HEK293 (cell line): ENCODE results near the gene WNT8B.
A peak's percentile ranks its signal among the peaks of the same experiment; 100 is the strongest.

ENCODE experiments used
- ATF2 ChIP-seq: fragments of 450-650 bp; formaldehyde crosslinking; IDR thresholded peaks from 2 replicates; pipeline ENCODE4 v1.5.1; 2016; ENCODE audit warnings: missing biosample characterization, missing genetic modification characterization, low read depth
- CTCF ChIP-seq: fragments of 450-650 bp; formaldehyde crosslinking; IDR thresholded peaks from 2 replicates; pipeline ENCODE4 v1.5.1; 2016; ENCODE audit warnings: missing biosample characterization, missing genetic modification characterization
- KLF17 ChIP-seq: fragments of 450-650 bp; formaldehyde crosslinking; IDR thresholded peaks from 2 replicates; pipeline ENCODE4 v1.5.1; 2016; ENCODE audit warnings: missing biosample characterization, missing genetic modification characterization
- SP2 ChIP-seq: fragments of 450-650 bp; formaldehyde crosslinking; IDR thresholded peaks from 2 replicates; pipeline ENCODE4 v1.5.1; 2016; ENCODE audit warnings: missing biosample characterization, missing genetic modification characterization
- YY1 ChIP-seq: fragments of 450-650 bp; formaldehyde crosslinking; IDR thresholded peaks from 2 replicates; pipeline ENCODE4 v1.5.1; 2018; ENCODE audit warnings: missing biosample characterization, missing genetic modification characterization
- ZNF19 ChIP-seq: fragments of 450-650 bp; formaldehyde crosslinking; IDR thresholded peaks from 2 replicates; pipeline ENCODE4; 2016; ENCODE audit warnings: missing biosample characterization, missing genetic modification characterization, low read depth
- ZNF311 ChIP-seq: fragments of 450-650 bp; formaldehyde crosslinking; IDR thresholded peaks from 2 replicates; pipeline ENCODE4 v1.5.1; 2017; ENCODE audit warnings: missing biosample characterization, missing genetic modification characterization, borderline replicate concordance
- ZNF514 ChIP-seq: fragments of 450-650 bp; formaldehyde crosslinking; IDR thresholded peaks from 2 replicates; pipeline ENCODE4 v1.5.1; 2016; ENCODE audit warnings: missing biosample characterization, missing genetic modification characterization
- ZNF558 ChIP-seq: fragments of 450-650 bp; formaldehyde crosslinking; IDR thresholded peaks from 2 replicates; pipeline ENCODE4 v1.5.1; 2016; ENCODE audit warnings: missing biosample characterization, missing genetic modification characterization
- ZNF610 ChIP-seq: fragments of 450-650 bp; formaldehyde crosslinking; IDR thresholded peaks from 2 replicates; pipeline ENCODE4 v1.5.1; 2016; ENCODE audit warnings: missing biosample characterization, missing genetic modification characterization, borderline replicate concordance
- ZNF639 ChIP-seq: fragments of 450-650 bp; formaldehyde crosslinking; IDR thresholded peaks from 2 replicates; pipeline ENCODE4 v1.5.1; 2016; ENCODE audit warnings: missing biosample characterization, missing genetic modification characterization
- ZNF791 ChIP-seq: fragments of 450-650 bp; formaldehyde crosslinking; IDR thresholded peaks from 2 replicates; pipeline ENCODE4 v1.5.1; 2016; ENCODE audit warnings: missing biosample characterization, missing genetic modification characterization
- ZSCAN18 ChIP-seq: fragments of 450-650 bp; formaldehyde crosslinking; IDR thresholded peaks from 2 replicates; pipeline ENCODE4 v1.5.1; 2016; ENCODE audit warnings: missing biosample characterization, missing genetic modification characterization
- ZSCAN5A ChIP-seq: fragments of 450-650 bp; formaldehyde crosslinking; IDR thresholded peaks from 2 replicates; pipeline ENCODE4 v1.5.1; 2016; ENCODE audit warnings: missing biosample characterization, missing genetic modification characterization

- TF ChIP-seq KLF17 (tag by site-specific recombination): peak; percentile 76; the same call in 1 of the 2 replicates
- TF ChIP-seq ZNF639 (tag by site-specific recombination): peak; percentile 57; the same call in 1 of the 2 replicates
- TF ChIP-seq CTCF (tag by site-specific recombination): peak; percentile 99
- TF ChIP-seq ZNF311 (tag by site-specific recombination): no peak
- TF ChIP-seq ZSCAN18 (tag by site-specific recombination): no peak
- no peak for TF ChIP-seq ZSCAN5A
- no peak for TF ChIP-seq ZNF19 (tag by site-specific recombination)
- no peak for TF ChIP-seq ZNF791 (tag by site-specific recombination)
- TF ChIP-seq ATF2 (tag by site-specific recombination): no peak
- no peak for TF ChIP-seq ZNF558
- TF ChIP-seq YY1: no peak
- TF ChIP-seq ZNF514: no peak
- TF ChIP-seq SP2 (tag by site-specific recombination): no peak
- TF ChIP-seq ZNF610: no peak
Observed at GRCh38 chr10:100433253-100434240, 29.3 kb upstream of the WNT8B start.
